Measurements from ENCODE around the gene ARHGAP42. TPM values are rescaled to one million over a fixed set of nuclear protein-coding genes. Genes with fewer than 3 reads are reported as not detected.

The ARHGAP42 gene
- total RNA-seq, 1 experiment from 2014 or later, result 7.1 TPM

GRCh38 chr11:100889758-100890157 is 202.7 kb downstream of the ARHGAP42 start:
- intact Hi-C loops (cut with micrococcal nuclease; ENCODE audit: unreplicated experiment), result no loop called here
- ATAC-seq (no peak), DNase-seq (ENCODE audit: low read depth, low spot score) (no peak)
- no peak overlapping the region for H3K4me3 ChIP-seq (ENCODE audit: low read depth in 2 of 2, low read length in 2 of 2)
- POLR2A ChIA-PET, result no interaction called here
- no peaks in the 10 kb centered on the region for H3K36me3 ChIP-seq (ENCODE audit: control insufficient read depth, insufficient read depth, low read length)
- TF ChIP-seq, protein P1, sequence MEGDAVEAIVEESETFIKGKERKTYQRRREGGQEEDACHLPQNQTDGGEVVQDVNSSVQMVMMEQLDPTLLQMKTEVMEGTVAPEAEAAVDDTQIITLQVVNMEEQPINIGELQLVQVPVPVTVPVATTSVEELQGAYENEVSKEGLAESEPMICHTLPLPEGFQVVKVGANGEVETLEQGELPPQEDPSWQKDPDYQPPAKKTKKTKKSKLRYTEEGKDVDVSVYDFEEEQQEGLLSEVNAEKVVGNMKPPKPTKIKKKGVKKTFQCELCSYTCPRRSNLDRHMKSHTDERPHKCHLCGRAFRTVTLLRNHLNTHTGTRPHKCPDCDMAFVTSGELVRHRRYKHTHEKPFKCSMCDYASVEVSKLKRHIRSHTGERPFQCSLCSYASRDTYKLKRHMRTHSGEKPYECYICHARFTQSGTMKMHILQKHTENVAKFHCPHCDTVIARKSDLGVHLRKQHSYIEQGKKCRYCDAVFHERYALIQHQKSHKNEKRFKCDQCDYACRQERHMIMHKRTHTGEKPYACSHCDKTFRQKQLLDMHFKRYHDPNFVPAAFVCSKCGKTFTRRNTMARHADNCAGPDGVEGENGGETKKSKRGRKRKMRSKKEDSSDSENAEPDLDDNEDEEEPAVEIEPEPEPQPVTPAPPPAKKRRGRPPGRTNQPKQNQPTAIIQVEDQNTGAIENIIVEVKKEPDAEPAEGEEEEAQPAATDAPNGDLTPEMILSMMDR (IDR thresholded peaks at IDR 0.05), result no peak
- TF ChIP-seq REST (IDR thresholded peaks at IDR 0.05; ENCODE audit: insufficient read depth in 1 of 2, low read depth in 2 of 2, low read length in 1 of 2) (no peak), SIN3A (IDR thresholded peaks at IDR 0.05; ENCODE audit: borderline replicate concordance, insufficient read depth, low read depth, low read length) (no peak)
- CTCF ChIA-PET, result no interaction called here
- in situ Hi-C loops (cut with HindIII; ENCODE audit: low pct_unique_long_range_greater_than_20kb, low sequenced_read_pairs), result no loop called here
- H3K27ac ChIP-seq (ENCODE audit: low read length), result no peak overlapping the region
- H3K9me3 ChIP-seq (ENCODE audit: control insufficient read depth, insufficient read depth, low read depth, low read length), result no peaks in the 10 kb centered on the region
- BruUV-seq (replicated peaks), result no TSS peak
- H3K4me1 ChIP-seq (ENCODE audit: control insufficient read depth, insufficient read depth, low read length), result no peaks in the 10 kb centered on the region
- no peaks in the 10 kb centered on the region for H3K27me3 ChIP-seq (ENCODE audit: control insufficient read depth, insufficient read depth, low read length)

DNA sequence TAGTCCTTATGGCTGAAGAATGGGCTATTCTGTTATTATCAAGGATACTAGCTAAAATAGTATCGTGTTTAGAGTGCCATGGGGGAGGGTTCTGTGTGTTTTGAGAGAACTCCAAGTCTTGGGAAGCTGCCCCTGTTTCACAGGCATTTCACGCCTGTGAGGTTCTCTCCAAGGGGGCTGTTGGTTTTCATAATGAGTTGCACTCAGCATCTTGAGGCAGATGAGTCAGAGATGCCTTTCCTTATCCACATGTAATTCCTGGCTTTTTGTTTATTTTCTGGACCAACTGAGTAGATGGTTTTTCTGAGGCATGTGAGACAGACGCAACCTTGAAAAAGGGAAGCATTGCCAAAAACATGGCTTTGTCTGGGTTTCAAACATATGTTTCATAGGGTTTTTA is 203.7 kb downstream of the ARHGAP42 start:
- ChIA-PET CTCF (no interaction called here), POLR2A (no interaction called here)
- H3K36me3 ChIP-seq (ENCODE audit: control insufficient read depth, insufficient read depth, low read length), result no peaks in the 10 kb centered on the region
- intact Hi-C loops (cut with micrococcal nuclease; ENCODE audit: unreplicated experiment), result no loop called here
- in situ Hi-C loops (cut with HindIII; ENCODE audit: low pct_unique_long_range_greater_than_20kb, low sequenced_read_pairs), result no loop called here
- no peak for TF ChIP-seq POLR2AphosphoS5 (IDR thresholded peaks at IDR 0.05; ENCODE audit: low read depth, low read length)
- TF ChIP-seq TCF7L2 (IDR thresholded peaks at IDR 0.05; ENCODE audit: low read depth, low read length), result no peak
- no peak for TF ChIP-seq SIN3A (IDR thresholded peaks at IDR 0.05; ENCODE audit: borderline replicate concordance, insufficient read depth, low read depth, low read length)
- no peak for TF ChIP-seq REST (IDR thresholded peaks at IDR 0.05; ENCODE audit: insufficient read depth in 1 of 2, low read depth in 2 of 2, low read length in 1 of 2)
- TF ChIP-seq, protein P1 (IDR thresholded peaks at IDR 0.05), result no peak
- H3K27me3 ChIP-seq (ENCODE audit: control insufficient read depth, insufficient read depth, low read length), result no peaks in the 10 kb centered on the region
- DNase-seq (ENCODE audit: low read depth, low spot score), result no peak
- no peak overlapping the region for H3K4me3 ChIP-seq (ENCODE audit: low read depth in 2 of 2, low read length in 2 of 2)
- ATAC-seq, result no peak
- BruUV-seq (replicated peaks), result no TSS peak
- no peak overlapping the region for H3K27ac ChIP-seq (ENCODE audit: low read length)
- H3K4me1 ChIP-seq (ENCODE audit: control insufficient read depth, insufficient read depth, low read length), result no peaks in the 10 kb centered on the region
- no peaks in the 10 kb centered on the region for H3K9me3 ChIP-seq (ENCODE audit: control insufficient read depth, insufficient read depth, low read depth, low read length)

Data from Panc1 (cell line).